ENCODE measurements around the gene DHX35.

GRCh38 chr20:38951611-38952010, 10.5 kb upstream of the DHX35 start:
- TF ChIP-seq, protein P1, sequence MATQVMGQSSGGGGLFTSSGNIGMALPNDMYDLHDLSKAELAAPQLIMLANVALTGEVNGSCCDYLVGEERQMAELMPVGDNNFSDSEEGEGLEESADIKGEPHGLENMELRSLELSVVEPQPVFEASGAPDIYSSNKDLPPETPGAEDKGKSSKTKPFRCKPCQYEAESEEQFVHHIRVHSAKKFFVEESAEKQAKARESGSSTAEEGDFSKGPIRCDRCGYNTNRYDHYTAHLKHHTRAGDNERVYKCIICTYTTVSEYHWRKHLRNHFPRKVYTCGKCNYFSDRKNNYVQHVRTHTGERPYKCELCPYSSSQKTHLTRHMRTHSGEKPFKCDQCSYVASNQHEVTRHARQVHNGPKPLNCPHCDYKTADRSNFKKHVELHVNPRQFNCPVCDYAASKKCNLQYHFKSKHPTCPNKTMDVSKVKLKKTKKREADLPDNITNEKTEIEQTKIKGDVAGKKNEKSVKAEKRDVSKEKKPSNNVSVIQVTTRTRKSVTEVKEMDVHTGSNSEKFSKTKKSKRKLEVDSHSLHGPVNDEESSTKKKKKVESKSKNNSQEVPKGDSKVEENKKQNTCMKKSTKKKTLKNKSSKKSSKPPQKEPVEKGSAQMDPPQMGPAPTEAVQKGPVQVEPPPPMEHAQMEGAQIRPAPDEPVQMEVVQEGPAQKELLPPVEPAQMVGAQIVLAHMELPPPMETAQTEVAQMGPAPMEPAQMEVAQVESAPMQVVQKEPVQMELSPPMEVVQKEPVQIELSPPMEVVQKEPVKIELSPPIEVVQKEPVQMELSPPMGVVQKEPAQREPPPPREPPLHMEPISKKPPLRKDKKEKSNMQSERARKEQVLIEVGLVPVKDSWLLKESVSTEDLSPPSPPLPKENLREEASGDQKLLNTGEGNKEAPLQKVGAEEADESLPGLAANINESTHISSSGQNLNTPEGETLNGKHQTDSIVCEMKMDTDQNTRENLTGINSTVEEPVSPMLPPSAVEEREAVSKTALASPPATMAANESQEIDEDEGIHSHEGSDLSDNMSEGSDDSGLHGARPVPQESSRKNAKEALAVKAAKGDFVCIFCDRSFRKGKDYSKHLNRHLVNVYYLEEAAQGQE (IDR thresholded peaks at IDR 0.05; ENCODE audit: low read depth): no peak
- TF ChIP-seq FOSL1 (IDR thresholded peaks at IDR 0.05; ENCODE audit: low read depth) (no peak), SRF (IDR thresholded peaks at IDR 0.05; ENCODE audit: low read depth) (no peak), EZH2 (IDR thresholded peaks at IDR 0.05) (no peak)
- TF ChIP-seq, protein P2, sequence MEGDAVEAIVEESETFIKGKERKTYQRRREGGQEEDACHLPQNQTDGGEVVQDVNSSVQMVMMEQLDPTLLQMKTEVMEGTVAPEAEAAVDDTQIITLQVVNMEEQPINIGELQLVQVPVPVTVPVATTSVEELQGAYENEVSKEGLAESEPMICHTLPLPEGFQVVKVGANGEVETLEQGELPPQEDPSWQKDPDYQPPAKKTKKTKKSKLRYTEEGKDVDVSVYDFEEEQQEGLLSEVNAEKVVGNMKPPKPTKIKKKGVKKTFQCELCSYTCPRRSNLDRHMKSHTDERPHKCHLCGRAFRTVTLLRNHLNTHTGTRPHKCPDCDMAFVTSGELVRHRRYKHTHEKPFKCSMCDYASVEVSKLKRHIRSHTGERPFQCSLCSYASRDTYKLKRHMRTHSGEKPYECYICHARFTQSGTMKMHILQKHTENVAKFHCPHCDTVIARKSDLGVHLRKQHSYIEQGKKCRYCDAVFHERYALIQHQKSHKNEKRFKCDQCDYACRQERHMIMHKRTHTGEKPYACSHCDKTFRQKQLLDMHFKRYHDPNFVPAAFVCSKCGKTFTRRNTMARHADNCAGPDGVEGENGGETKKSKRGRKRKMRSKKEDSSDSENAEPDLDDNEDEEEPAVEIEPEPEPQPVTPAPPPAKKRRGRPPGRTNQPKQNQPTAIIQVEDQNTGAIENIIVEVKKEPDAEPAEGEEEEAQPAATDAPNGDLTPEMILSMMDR (IDR thresholded peaks at IDR 0.05 in 2 of 3, conservative IDR thresholded peaks at IDR 0.05 in 1 of 3; ENCODE audit: borderline replicate concordance in 1 of 3, insufficient read depth in 1 of 3, low read depth in 2 of 3, low read length in 2 of 3): no peak

Measured in HCT116 (cell line).